HepG2 (cell line): Measurements from ENCODE around the gene ZCCHC8. TPM values are rescaled to one million over a fixed set of nuclear protein-coding genes. Genes with fewer than 3 reads are reported as not detected.
"Not testable (repeated sequence)": the region's sequence is repeated elsewhere in the genome, so short reads cannot be mapped to it uniquely, and the experiment has no call there.

Experiments used
- ATAC-seq: fragments of 200-7000 bp; cut with Tn5 transposase; 3 replicates; pipeline ENCODE4 v1.9.1; 2020; ENCODE audit warnings: mild to moderate bottlenecking, moderate library complexity
- BruUV-seq: library from RNA; stranded (reverse); fragments of 400-500 nt; replicated peaks from 2 replicates; lab custom pipeline; 2021; lab: Mats Ljungman, UMichigan
- CTCF ChIA-PET: fragments of 300-600 bp; formaldehyde crosslinking; extraction: SDS; loops from one replicate; lab custom pipeline; 2021; ENCODE audit warnings: low total read pairs, inconsistent platforms, low intra/inter-chr PET ratio; lab: Yijun Ruan, JAX
- POLR2A ChIA-PET: fragments of 350-600 bp; sonication (Branson Sonifier 250); formaldehyde crosslinking; loops from one replicate; lab custom pipeline; 2020; ENCODE audit warnings: antibody characterized with exemption, inconsistent platforms; lab: Yijun Ruan, JAX
- DNase-seq: peaks from one replicate; pipeline ENCODE4 v3.0.0-alpha.2; 2015; ENCODE audit warnings: low spot score
- FAIRE-seq: peaks from 3 replicates; lab custom pipeline; 2011; peaks lifted over from hg19 to GRCh38; lab: Jason Lieb, UNC
- H2AFZ ChIP-seq: one replicate; pipeline ENCODE4 v1.6.1; 2011; ENCODE audit warnings: low read length, inconsistent platforms
- H3K27ac ChIP-seq: fragments of 300-600 bp; 3 replicates; pipeline ENCODE4 v1.8.0; 2011; ENCODE audit warnings: mixed run types, mild to moderate bottlenecking, mixed read lengths, low read length, inconsistent platforms; ENCODE audit not compliant: insufficient read depth; ENCODE audit errors: extremely low read length
- H3K27me3 ChIP-seq, 2 experiments: fragments of 200-600 bp in 1 of 2; 2 replicates in 1 of 2; 3 replicates in 1 of 2; pipeline versions ENCODE4 v1.6.0 to v1.8.0; 2011; ENCODE audit warnings: low read length in 2 of 2, mild to moderate bottlenecking in 2 of 2, moderate library complexity in 2 of 2, inconsistent platforms in 1 of 2; ENCODE audit not compliant: insufficient read depth in 2 of 2, control insufficient read depth in 1 of 2
- H3K36me3 ChIP-seq, 2 experiments: fragments of 200-600 bp in 1 of 2; replicated peaks in 1 of 2; 2 replicates in 1 of 2; 3 replicates in 1 of 2; pipeline versions ENCODE4 v1.5.1 to v1.8.0; 2011; ENCODE audit warnings: low read length in 2 of 2, inconsistent platforms in 1 of 2; ENCODE audit not compliant: insufficient read depth in 2 of 2, control insufficient read depth in 1 of 2
- H3K4me1 ChIP-seq: 2 replicates; pipeline ENCODE4 v1.5.1; 2012; ENCODE audit warnings: low read length, inconsistent platforms; ENCODE audit not compliant: insufficient read depth
- H3K4me2 ChIP-seq: 2 replicates; pipeline ENCODE4 v1.6.0; 2011; ENCODE audit warnings: low read depth, low read length, inconsistent platforms
- H3K4me3 ChIP-seq, 3 experiments: fragments of 200-600 bp in 1 of 3; sonication (generic), shearing (Covaris generic) in 1 of 3; replicated peaks in 1 of 3; 2 replicates each; pipeline ENCODE4 v1.5.1; 2011 to 2016; ENCODE audit warnings: low read length in 3 of 3, inconsistent platforms in 2 of 3, low read depth in 2 of 3, mild to moderate bottlenecking in 2 of 3, control low read depth in 1 of 3, mixed read lengths in 1 of 3; ENCODE audit not compliant: insufficient read depth in 1 of 3
- H3K79me2 ChIP-seq: one replicate; pipeline ENCODE4 v1.6.1; 2011; ENCODE audit warnings: low read length, inconsistent platforms; ENCODE audit not compliant: insufficient read depth
- H3K9ac ChIP-seq: 2 replicates; pipeline ENCODE4 v1.6.0; 2011; ENCODE audit warnings: mild to moderate bottlenecking, low read depth, low read length, inconsistent platforms; ENCODE audit not compliant: insufficient read depth
- H3K9me3 ChIP-seq: 2 replicates; pipeline ENCODE4 v1.5.1; 2012; ENCODE audit warnings: mild to moderate bottlenecking, low read length
- H4K20me1 ChIP-seq: 2 replicates; pipeline ENCODE4 v1.6.0; 2011; ENCODE audit warnings: inconsistent platforms, mild to moderate bottlenecking, low read length, moderate library complexity; ENCODE audit not compliant: insufficient read depth
- ADNP ChIP-seq: sonication (generic); formaldehyde crosslinking; IDR thresholded peaks from 2 replicates; pipeline ENCODE4 v1.4.0; 2020; ENCODE audit warnings: missing genetic modification reagents
- CEBPB ChIP-seq: IDR thresholded peaks from 2 replicates; pipeline ENCODE4 v1.6.1; 2011; ENCODE audit warnings: low read depth, low read length, improper control_type of control experiment, borderline replicate concordance
- GABPA ChIP-seq, 2 experiments: IDR thresholded peaks; 2 replicates each; pipeline ENCODE4 v1.6.1; 2011 to 2016; ENCODE audit warnings: low read depth in 2 of 2, low read length in 1 of 2, missing biosample characterization in 1 of 2, missing genetic modification characterization in 1 of 2
- HOXD1 ChIP-seq: sonication (generic); formaldehyde crosslinking; IDR thresholded peaks from 2 replicates; pipeline ENCODE4 v1.5.0; 2020; ENCODE audit warnings: missing genetic modification reagents
- NAIF1 ChIP-seq: sonication (generic); formaldehyde crosslinking; IDR thresholded peaks from 2 replicates; pipeline ENCODE4 v1.5.0; 2020; ENCODE audit warnings: mild to moderate bottlenecking, missing genetic modification reagents, borderline replicate concordance
- NCOA2 ChIP-seq: sonication (generic); formaldehyde crosslinking; IDR thresholded peaks from 2 replicates; pipeline ENCODE4 v1.8.0; 2022; ENCODE audit warnings: inconsistent platforms
- TBX3 ChIP-seq: fragments of 450-650 bp; IDR thresholded peaks from 2 replicates; pipeline ENCODE4 v1.6.1; 2017; ENCODE audit warnings: antibody characterized with exemption, mild to moderate bottlenecking, inconsistent platforms, borderline replicate concordance
- ZNF350 ChIP-seq: sonication (generic); formaldehyde crosslinking; IDR thresholded peaks from 2 replicates; pipeline ENCODE4 v1.4.0; 2020; ENCODE audit warnings: mild to moderate bottlenecking, low read depth, missing genetic modification reagents, borderline replicate concordance
- WGBS: methylation state at CpG from one replicate; pipeline ENCODE4 v1.1.6; 2017; ENCODE audit warnings: low lambda C conversion rate; 5-methylcytosine and 5-hydroxymethylcytosine counted together
- in situ Hi-C: cut with HindIII; loops from 2 replicates; pipeline ENCODE4 v1.10.0; 2017; ENCODE audit warnings: low pct_unique_long_range_greater_than_20kb; ENCODE audit not compliant: extremely low pct_ligation_motif_present
- intact Hi-C: fragments of 100-400 bp; cut with micrococcal nuclease; formaldehyde crosslinking; loops from one replicate; pipeline ENCODE4 v1.10.0; 2022; ENCODE audit not compliant: unreplicated experiment
- polyA plus RNA-seq, 8 experiments: library from polyadenylated mRNA; depleted of rRNA in 3 of 8; stranded (reverse) in 7 of 8; unstranded in 1 of 8; fragments of >200 nt; fragmentation: Illumina TruSeq in 4 of 8; extraction: Trizol in 4 of 8; gene quantifications; 2 replicates each; pipeline versions ENCODE4 v1.2.1 to v1.2.3, GENCODE V29; 2011 to 2016; ENCODE audit warnings: low read depth in 4 of 8, missing spikeins in 1 of 8, mixed read lengths in 1 of 8; ENCODE audit not compliant: insufficient read depth in 1 of 8
- total RNA-seq, 5 experiments: library from RNA; depleted of rRNA; stranded (reverse); fragments of >200 nt; fragmentation: Illumina TruSeq; extraction: Trizol; gene quantifications; 2 replicates each; pipeline ENCODE4 v1.2.3, GENCODE V29; 2016; ENCODE audit warnings: low read depth in 1 of 5
- TF ChIP-seq, protein P1 (sequence below): sonication (generic); formaldehyde crosslinking; conservative IDR thresholded peaks from 2 replicates; pipeline ENCODE4 v1.8.0; 2022; ENCODE audit warnings: missing genetic modification reagents
- TF ChIP-seq, protein P2 (sequence below): sonication (generic); formaldehyde crosslinking; IDR thresholded peaks from 2 replicates; pipeline ENCODE4 v1.4.0; 2020; ENCODE audit warnings: missing genetic modification reagents, borderline replicate concordance

The ZCCHC8 gene
- total and polyA plus RNA-seq, 2 of the 13 experiments (the other 11 are each of a cell fraction or from before 2014, with no cell fraction given), result 18.6 to 20.9 TPM

DNA sequence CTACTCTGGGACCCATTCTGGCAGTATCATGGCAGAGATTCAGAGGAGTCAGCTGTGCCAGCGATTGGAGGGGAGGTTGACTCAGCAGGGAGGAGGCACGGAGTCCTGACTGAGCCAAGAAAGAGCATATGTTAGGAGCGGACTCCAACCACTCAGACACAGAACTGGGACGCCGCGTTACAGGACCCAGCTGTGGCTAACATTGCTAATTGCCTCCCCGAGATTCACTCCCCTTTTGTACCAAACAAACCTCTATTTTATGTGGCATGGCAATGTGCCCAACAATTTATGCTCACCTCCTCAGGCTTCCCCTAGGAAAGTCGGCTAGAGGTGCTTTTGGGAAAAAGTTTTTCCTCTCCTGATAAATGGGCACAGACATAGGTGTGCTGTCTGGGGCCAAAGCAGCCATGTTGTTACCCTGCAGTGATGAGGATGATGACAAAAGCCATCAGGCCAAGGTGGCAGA is 63.0 kb downstream of the ZCCHC8 start (continued):
- TF ChIP-seq GABPA (IDR thresholded peaks at IDR 0.05; ENCODE audit: low read depth, low read length), result no peak
- TF ChIP-seq GABPA (CRISPR knock-in tag; IDR thresholded peaks at IDR 0.05; ENCODE audit: low read depth), result no peak
- no peak for TF ChIP-seq NCOA2
- TF ChIP-seq ADNP (CRISPR knock-in tag), result no peak

DNA sequence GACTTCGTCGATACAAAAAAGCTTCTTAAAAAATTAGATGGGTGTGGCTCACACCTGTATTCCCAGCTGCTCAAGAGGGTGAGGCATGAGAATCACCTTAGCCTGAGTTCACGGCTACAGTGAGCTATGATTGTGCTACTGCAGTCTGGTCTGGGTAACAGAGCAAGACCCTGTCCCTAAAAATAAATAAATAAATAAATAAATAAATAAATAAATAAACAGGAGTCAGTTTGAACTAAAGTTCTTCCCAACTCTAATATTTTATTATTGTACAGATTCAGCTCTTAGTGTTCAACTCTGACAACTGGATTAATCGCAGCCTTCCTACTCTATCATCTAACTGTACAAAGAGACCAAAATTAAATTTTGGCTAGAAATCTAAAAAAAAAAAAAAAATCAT is 65.5 kb downstream of the ZCCHC8 start:
- DNase-seq (no peak), ATAC-seq (no peak), FAIRE-seq (no peak)
- H3K9ac ChIP-seq, result no peak overlapping the region
- H3K79me2 ChIP-seq, result no peaks in the 10 kb centered on the region
- H3K4me3 ChIP-seq, result no peak overlapping the region
- WGBS, result 87% methylated on average over 4 of the region's 4 CpGs
- ChIA-PET CTCF (no interaction called here), POLR2A (no interaction called here)
- no peaks in the 10 kb centered on the region for H4K20me1 ChIP-seq
- H3K9me3 ChIP-seq, result no peaks in the 10 kb centered on the region
- TF ChIP-seq, protein P1, sequence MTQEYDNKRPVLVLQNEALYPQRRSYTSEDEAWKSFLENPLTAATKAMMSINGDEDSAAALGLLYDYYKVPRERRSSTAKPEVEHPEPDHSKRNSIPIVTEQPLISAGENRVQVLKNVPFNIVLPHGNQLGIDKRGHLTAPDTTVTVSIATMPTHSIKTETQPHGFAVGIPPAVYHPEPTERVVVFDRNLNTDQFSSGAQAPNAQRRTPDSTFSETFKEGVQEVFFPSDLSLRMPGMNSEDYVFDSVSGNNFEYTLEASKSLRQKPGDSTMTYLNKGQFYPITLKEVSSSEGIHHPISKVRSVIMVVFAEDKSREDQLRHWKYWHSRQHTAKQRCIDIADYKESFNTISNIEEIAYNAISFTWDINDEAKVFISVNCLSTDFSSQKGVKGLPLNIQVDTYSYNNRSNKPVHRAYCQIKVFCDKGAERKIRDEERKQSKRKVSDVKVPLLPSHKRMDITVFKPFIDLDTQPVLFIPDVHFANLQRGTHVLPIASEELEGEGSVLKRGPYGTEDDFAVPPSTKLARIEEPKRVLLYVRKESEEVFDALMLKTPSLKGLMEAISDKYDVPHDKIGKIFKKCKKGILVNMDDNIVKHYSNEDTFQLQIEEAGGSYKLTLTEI (CRISPR knock-in tag), result no peak
- TF ChIP-seq, protein P2, sequence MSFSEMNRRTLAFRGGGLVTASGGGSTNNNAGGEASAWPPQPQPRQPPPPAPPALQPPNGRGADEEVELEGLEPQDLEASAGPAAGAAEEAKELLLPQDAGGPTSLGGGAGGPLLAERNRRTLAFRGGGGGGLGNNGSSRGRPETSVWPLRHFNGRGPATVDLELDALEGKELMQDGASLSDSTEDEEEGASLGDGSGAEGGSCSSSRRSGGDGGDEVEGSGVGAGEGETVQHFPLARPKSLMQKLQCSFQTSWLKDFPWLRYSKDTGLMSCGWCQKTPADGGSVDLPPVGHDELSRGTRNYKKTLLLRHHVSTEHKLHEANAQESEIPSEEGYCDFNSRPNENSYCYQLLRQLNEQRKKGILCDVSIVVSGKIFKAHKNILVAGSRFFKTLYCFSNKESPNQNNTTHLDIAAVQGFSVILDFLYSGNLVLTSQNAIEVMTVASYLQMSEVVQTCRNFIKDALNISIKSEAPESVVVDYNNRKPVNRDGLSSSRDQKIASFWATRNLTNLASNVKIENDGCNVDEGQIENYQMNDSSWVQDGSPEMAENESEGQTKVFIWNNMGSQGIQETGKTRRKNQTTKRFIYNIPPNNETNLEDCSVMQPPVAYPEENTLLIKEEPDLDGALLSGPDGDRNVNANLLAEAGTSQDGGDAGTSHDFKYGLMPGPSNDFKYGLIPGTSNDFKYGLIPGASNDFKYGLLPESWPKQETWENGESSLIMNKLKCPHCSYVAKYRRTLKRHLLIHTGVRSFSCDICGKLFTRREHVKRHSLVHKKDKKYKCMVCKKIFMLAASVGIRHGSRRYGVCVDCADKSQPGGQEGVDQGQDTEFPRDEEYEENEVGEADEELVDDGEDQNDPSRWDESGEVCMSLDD (CRISPR knock-in tag), result no peak
- TF ChIP-seq ZNF350 (CRISPR knock-in tag) (no peak), TBX3 (no peak), HOXD1 (no peak), NAIF1 (CRISPR knock-in tag) (no peak), CEBPB (no peak)
- no peak overlapping the region for H3K4me2 ChIP-seq
- no TSS peak for BruUV-seq
- H3K27ac ChIP-seq, result no peak overlapping the region
- peaks cover 39% of the 10 kb centered on the region for H3K4me1 ChIP-seq
- H2AFZ ChIP-seq, result no peak overlapping the region
- peaks cover 0 to 2% of the 10 kb centered on the region in 2 experiments; a peak in 1 of 5 replicates for H3K27me3 ChIP-seq
- no peaks in the 10 kb centered on the region for H3K36me3 ChIP-seq
- intact Hi-C loops (no loop called here), in situ Hi-C loops (no loop called here)

DNA sequence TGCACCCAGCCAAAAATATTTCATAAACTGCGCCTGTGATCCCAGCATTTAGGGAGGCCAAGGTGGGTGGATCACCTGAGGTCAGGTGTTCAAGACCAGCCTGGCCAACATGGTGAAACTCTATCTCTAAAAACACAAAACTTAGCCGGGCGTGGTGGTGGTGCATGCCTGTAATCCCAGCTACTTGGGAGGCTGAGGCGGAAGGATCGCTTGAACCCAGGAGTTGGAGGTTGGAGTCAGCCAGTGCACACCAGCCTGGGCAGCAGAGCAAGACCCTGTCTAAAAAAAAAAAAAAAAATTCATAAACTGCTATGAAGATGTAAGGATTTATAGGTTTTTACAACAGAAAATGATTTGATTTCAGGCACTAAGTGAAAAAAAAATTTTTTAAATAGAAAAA is 71.7 kb downstream of the ZCCHC8 start:
- H4K20me1 ChIP-seq, in situ Hi-C loops, H3K9ac ChIP-seq, BruUV-seq, H3K27me3 ChIP-seq, intact Hi-C loops, CTCF ChIA-PET, H3K9me3 ChIP-seq, H3K79me2 ChIP-seq, H3K4me3 ChIP-seq, H3K36me3 ChIP-seq, H2AFZ ChIP-seq, H3K4me2 ChIP-seq, DNase-seq, H3K27ac ChIP-seq, ATAC-seq, FAIRE-seq: not testable (repeated sequence)
- peaks cover 50% of the 10 kb centered on the region for H3K4me1 ChIP-seq
- POLR2A ChIA-PET, result interaction anchor here (0.9 kb wide), 1 partner anchor 23 kb away, joined by 3 read pairs; no protein-coding TSS in a partner anchor
- 93% methylated on average over 5 of the region's 5 CpGs for WGBS
